ENCODE results near the gene DCHS1. TPM values are rescaled to one million over a fixed set of nuclear protein-coding genes. Genes with fewer than 3 reads are reported as not detected.

Gene DCHS1
- total RNA-seq, 2 donors from 2014 or later = 11.2 to 17.4 TPM

GRCh38 chr11:6633422-6634408 lies 21.9 kb downstream of the DCHS1 start:
- no peak overlapping the region for H3K27ac ChIP-seq
- no peaks in the 10 kb centered on the region for H3K9me3 ChIP-seq
- H3K36me3 ChIP-seq = no peaks in the 10 kb centered on the region
- H3K27me3 ChIP-seq (replicated peaks; ENCODE audit: insufficient read depth) = no peaks in the 10 kb centered on the region
- no peak for DNase-seq (ENCODE audit: low spot score)
- WGBS = 86% methylated on average over 14 of the region's 16 CpGs
- H3K4me1 ChIP-seq (replicated peaks) = no peaks in the 10 kb centered on the region
- H3K4me3 ChIP-seq = no peak overlapping the region
- intact Hi-C loops (cut with DNase I) = no loop called here
- no peak for TF ChIP-seq POLR2AphosphoS5 (IDR thresholded peaks at IDR 0.05)
- no peak for TF ChIP-seq CTCF (IDR thresholded peaks at IDR 0.05)
- TF ChIP-seq POLR2A (IDR thresholded peaks at IDR 0.05) = no peak

DNA sequence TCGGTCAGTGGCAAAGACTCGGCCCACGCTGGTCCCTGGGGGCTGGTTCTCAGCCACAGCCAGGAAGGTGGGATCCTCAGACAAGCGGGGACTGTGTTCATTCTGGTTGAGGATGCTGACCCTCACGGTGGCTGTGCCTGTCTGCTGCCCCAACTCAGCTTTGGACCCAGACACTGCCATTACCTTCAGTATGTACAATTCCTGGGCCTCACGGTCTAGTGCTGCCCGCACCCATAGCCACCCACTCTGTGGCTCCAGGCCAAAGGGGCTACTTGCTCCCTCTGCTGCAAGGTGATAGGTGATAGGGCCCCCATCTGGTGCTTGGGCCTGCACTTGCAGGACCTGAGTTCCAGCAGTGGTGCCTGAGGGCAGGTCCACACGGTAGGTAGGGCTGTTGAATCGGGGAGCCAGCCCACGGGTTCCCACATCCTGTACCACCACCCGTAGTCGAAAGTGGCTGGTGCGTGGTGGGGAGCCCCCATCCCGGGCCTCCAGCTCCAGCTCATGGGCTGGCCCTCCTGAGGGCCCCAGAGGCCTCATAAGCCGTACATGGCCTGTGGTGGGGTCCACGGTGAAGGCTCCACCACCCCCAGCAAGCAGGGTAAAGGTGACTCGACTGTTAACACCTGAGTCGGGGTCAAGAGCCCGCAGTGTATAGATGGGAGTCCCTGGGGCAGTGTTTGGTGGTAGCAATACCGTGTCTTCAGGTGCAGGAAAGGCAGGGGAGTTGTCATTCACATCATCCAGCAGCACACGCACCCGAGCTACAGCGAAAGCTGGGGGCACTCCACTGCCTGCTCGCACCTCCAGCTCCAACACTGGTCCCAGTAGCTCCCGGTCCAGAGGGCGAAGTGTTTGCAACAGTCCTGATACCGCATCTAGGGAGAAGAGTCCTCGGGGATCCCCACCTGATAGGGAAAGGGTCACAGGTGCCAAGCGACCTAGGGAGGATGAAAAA lies 23.2 kb downstream of the DCHS1 start:
- Histone ChIP-seq H3K36me3 (no peaks in the 10 kb centered on the region), H3K4me1 (replicated peaks) (no peaks in the 10 kb centered on the region), H3K9me3 (no peaks in the 10 kb centered on the region), H3K27ac (no peak overlapping the region), H3K27me3 (replicated peaks; ENCODE audit: insufficient read depth) (no peaks in the 10 kb centered on the region), H3K4me3 (no peak overlapping the region)
- intact Hi-C loops (cut with DNase I) = no loop called here
- DNase-seq (ENCODE audit: low spot score) = no peak
- 90% methylated on average over 27 of the region's 29 CpGs for WGBS
- TF ChIP-seq POLR2AphosphoS5 (IDR thresholded peaks at IDR 0.05) (no peak), CTCF (IDR thresholded peaks at IDR 0.05) (no peak), POLR2A (IDR thresholded peaks at IDR 0.05) (no peak)

DNA sequence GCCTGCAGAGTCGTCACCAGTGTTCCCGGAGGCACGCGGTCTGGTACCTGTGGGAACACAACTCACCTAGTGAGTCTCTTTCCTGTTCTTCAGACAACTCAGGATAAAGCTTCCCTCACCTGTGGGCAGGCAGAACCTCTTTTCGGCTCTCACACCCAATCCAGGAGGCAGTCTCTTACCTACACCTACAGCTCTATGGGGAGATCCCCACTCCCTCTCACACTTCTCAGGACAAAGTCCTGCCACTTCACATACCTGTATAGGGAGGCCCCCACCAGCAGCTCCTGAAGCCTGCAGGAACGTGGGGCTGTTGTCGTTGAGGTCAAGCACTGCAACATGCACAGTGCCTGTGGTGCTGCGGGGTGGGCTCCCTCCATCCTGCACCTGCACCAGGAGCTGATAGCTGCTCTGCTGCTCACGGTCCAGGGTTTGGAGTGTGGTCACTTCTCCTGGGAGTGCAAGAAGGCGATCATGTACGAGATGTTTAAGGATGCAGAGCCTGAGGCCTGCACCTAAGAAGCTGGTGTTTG lies 24.2 kb downstream of the DCHS1 start:
- Histone ChIP-seq H3K9me3 (no peaks in the 10 kb centered on the region), H3K4me3 (no peak overlapping the region), H3K27me3 (replicated peaks; ENCODE audit: insufficient read depth) (no peaks in the 10 kb centered on the region), H3K36me3 (no peaks in the 10 kb centered on the region), H3K4me1 (replicated peaks) (no peaks in the 10 kb centered on the region), H3K27ac (no peak overlapping the region)
- WGBS = 94% methylated on average over 11 of the region's 11 CpGs
- intact Hi-C loops (cut with DNase I) = no loop called here
- TF ChIP-seq POLR2A (IDR thresholded peaks at IDR 0.05) = no peak
- TF ChIP-seq CTCF (IDR thresholded peaks at IDR 0.05) = no peak
- no peak for TF ChIP-seq POLR2AphosphoS5 (IDR thresholded peaks at IDR 0.05)
- DNase-seq (ENCODE audit: low spot score) = no peak

- Histone ChIP-seq H3K27ac (no peak overlapping the region), H3K27me3 (replicated peaks; ENCODE audit: insufficient read depth) (no peaks in the 10 kb centered on the region), H3K4me3 (peak overlapping the region; percentile 5 to 16), H3K4me1 (replicated peaks) (no peaks in the 10 kb centered on the region), H3K9me3 (no peaks in the 10 kb centered on the region), H3K36me3 (no peaks in the 10 kb centered on the region)
- WGBS = 78% methylated on average over 7 of the region's 28 CpGs
- intact Hi-C loops (cut with DNase I) = no loop called here
- DNase-seq (ENCODE audit: low spot score) = no peak
- TF ChIP-seq POLR2AphosphoS5 (IDR thresholded peaks at IDR 0.05) (no peak), POLR2A (IDR thresholded peaks at IDR 0.05) (no peak), CTCF (IDR thresholded peaks at IDR 0.05) (no peak)
Observed at GRCh38 chr11:6630632-6631291, 24.8 kb downstream of the DCHS1 start.
